Uterus (tissue), 2 donors: Measurements from ENCODE around the gene GGA2.

Experiments
- CTCF ChIP-seq, 4 experiments: fragments of 200-600 bp in 2 of 4; fragments of 450-650 bp in 2 of 4; sonication (generic) in 2 of 4; IDR thresholded peaks; one replicate each; pipeline ENCODE4 v1.5.1; 2016 to 2019; ENCODE audit warnings: antibody characterized with exemption in 4 of 4, mild to moderate bottlenecking in 2 of 4, moderate library complexity in 1 of 4
- POLR2A ChIP-seq, 2 donors: fragments of 450-650 bp; IDR thresholded peaks; one replicate each; pipeline ENCODE4 v1.6.1; 2016; ENCODE audit warnings: antibody characterized with exemption in 2 of 2, mild to moderate bottlenecking in 1 of 2, moderate library complexity in 1 of 2

- TF ChIP-seq CTCF (IDR thresholded peaks at IDR 0.05) (no peak), POLR2A (IDR thresholded peaks at IDR 0.05) (no peak)
These were observed 8.2 kb upstream of the GGA2 start for GRCh38 chr16:23518435-23518891.
